Gastroesophageal sphincter (tissue), 4 donors: ENCODE results near the gene SPSB2. TPM values are rescaled to one million over a fixed set of nuclear protein-coding genes. Genes with fewer than 3 reads are reported as not detected.

ENCODE experiments used
- ATAC-seq: fragments of 150-250 bp; one replicate; pipeline ENCODE4 v1.9.1; 2016; ENCODE audit warnings: mild to moderate bottlenecking, moderate library complexity
- H3K27ac ChIP-seq, 4 donors: fragments of 200-600 bp; sonication (generic) in 3 of 4; 1 replicate in 3 of 4; 2 replicates in 1 of 4; pipeline ENCODE4 v1.5.1; 2016 to 2019
- H3K27me3 ChIP-seq: fragments of 200-600 bp; sonication (generic); one replicate; pipeline ENCODE4 v1.5.1; 2019
- H3K36me3 ChIP-seq, 2 donors: fragments of 200-600 bp; sonication (generic); one replicate each; pipeline ENCODE4 v1.5.1; 2019; ENCODE audit warnings: control low read depth in 1 of 2
- H3K4me1 ChIP-seq, 3 donors: fragments of 200-600 bp; sonication (generic); 1 replicate in 2 of 3; 2 replicates in 1 of 3; pipeline ENCODE4 v1.5.1; 2016 to 2019; ENCODE audit warnings: control low read depth in 2 of 3
- H3K4me3 ChIP-seq, 2 donors: fragments of 200-600 bp; sonication (generic); one replicate each; pipeline ENCODE4 v1.5.1; 2019; ENCODE audit warnings: mild to moderate bottlenecking in 1 of 2, moderate library complexity in 1 of 2
- H3K9me3 ChIP-seq, 3 donors: fragments of 200-600 bp; sonication (generic); one replicate each; pipeline ENCODE4 v1.5.1; 2017 to 2019; ENCODE audit warnings: control low read depth in 2 of 3
- CTCF ChIP-seq, 4 experiments: fragments of 200-600 bp in 2 of 4; fragments of 450-650 bp in 2 of 4; sonication (generic) in 1 of 4; IDR thresholded peaks; one replicate each; pipeline ENCODE4 v1.5.1; 2017 to 2019; ENCODE audit warnings: antibody characterized with exemption in 4 of 4, mild to moderate bottlenecking in 2 of 4, moderate library complexity in 2 of 4
- EP300 ChIP-seq: sonication (generic); formaldehyde crosslinking; IDR thresholded peaks from one replicate; pipeline ENCODE4 v1.6.1; 2017; ENCODE audit warnings: antibody characterized with exemption, mild to moderate bottlenecking
- POLR2A ChIP-seq, 2 donors: fragments of 450-650 bp; IDR thresholded peaks; one replicate each; pipeline ENCODE4 v1.6.1; 2017; ENCODE audit warnings: antibody characterized with exemption in 2 of 2, mild to moderate bottlenecking in 2 of 2, moderate library complexity in 1 of 2
- POLR2AphosphoS5 ChIP-seq: sonication (generic); formaldehyde crosslinking; IDR thresholded peaks from one replicate; pipeline ENCODE4 v1.6.1; 2017; ENCODE audit warnings: antibody characterized with exemption
- WGBS, 2 donors: methylation state at CpG; one replicate each; pipeline ENCODE4 v1.1.5; 2018; ENCODE audit warnings: low coverage in 1 of 2; 5-methylcytosine and 5-hydroxymethylcytosine counted together
- total RNA-seq, 4 donors: library from RNA; depleted of rRNA; stranded (reverse); fragments of >200 nt; gene quantifications; one replicate each; pipeline ENCODE4 v1.1.0, GENCODE V29; 2016

SPSB2 gene
- total RNA-seq, 4 donors from 2014 or later = 7.4 to 10.7 (median 8.1) TPM

DNA sequence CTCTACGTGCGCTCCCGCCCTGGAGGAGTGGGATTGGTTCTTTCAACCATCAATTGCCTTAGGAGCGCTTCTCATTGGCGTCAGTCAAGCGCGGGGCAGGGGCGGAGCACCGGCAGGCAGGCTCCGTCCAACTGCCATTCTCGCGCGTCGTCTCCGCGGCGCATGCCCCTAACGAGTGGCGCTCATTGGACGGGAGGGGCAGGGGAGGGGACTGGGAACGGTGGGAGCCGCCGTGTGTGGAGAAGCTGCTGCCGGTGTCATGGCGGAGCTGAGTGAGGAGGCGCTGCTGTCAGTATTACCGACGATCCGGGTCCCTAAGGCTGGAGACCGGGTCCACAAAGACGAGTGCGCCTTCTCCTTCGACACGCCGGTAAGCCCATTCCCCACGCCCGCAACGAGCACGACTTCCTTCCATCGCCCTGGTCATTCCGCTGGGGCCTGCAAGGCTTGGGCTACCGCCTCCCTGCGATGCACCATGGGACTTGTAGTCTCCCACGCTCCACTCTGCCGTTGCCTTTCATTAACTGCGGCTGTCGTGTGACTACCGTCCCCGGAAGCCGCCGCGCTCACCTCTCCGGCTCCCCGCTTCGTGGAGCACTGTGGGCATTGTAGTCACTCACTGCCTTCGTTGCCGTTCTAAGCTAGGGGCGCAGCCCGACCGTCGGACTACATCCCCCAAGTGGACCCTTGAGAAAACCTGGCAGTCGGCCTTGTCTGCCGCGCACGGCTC is 21.0 kb downstream of the SPSB2 start, which contains the start of gene USP5:
TSS of gene USP5 (plus strand) at position 230 of the 730 bp plus-strand sequence. CDS start at position 260, 30 bp downstream.
- Histone ChIP-seq H3K4me1 (peaks cover 0 to 34% (median 10%) of the 10 kb centered on the region in 3 donors), H3K4me3 (peak within 1 kb of the TSS; percentile 38 to 76), H3K9me3 (no peaks in the 10 kb centered on the region), H3K27me3 (no peaks in the 10 kb centered on the region), H3K36me3 (peaks cover 0 to 31% of the 10 kb centered on the region in 2 donors), H3K27ac (peak within 1 kb of the TSS; percentile 87 to 98 (median 95))
- TF ChIP-seq CTCF (IDR thresholded peaks at IDR 0.05) (no peak), POLR2A (IDR thresholded peaks at IDR 0.05) (peak; percentile 58 to 60), POLR2AphosphoS5 (peak; percentile 63)
- WGBS, 2 donors = 0% methylated on average over 15 of the region's 65 CpGs; no CpG with 5 or more reads in 1 of the 2 donors
- ATAC-seq = peak; percentile 93

DNA sequence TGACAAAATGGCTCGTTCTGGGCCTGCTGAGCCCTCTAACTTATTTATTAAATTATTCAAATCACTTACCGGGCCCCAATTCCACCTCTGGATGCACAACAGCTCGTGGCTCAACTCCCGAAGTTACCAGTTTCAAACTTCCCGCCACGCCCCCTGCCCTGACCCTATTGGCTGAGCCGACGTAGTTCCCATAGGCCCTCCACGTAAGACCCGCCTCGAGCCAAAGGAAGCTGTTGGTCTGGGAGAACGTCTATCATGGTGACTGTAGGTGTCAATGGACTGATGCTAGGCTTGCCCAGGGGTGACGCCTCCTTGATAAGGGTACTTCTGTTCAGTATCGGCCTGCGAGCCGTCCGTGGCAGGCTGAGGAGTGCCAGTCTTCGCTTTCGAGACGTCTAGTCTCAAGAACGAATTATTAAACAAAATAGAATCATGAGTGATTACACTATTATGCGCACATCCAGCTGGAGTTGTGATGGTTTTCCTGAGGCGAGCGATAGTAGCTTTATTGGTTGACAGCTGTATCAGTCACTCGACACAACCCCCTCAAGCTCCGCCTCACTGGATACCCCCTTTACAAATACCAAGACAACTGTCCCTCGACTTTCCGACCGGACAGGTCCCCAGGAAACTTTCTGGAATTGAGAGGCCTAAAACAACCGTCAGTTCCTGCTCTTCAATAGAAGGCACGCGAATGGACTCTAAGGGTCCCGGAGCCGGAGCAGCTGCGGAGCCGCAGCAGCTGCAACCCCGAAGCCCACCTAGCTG is 21.8 kb downstream of the SPSB2 start, which contains the start of gene CDCA3:
TSS of gene CDCA3 (minus strand) at position 134 of the 768 bp plus-strand sequence. CDS start 334 bp downstream, outside the sequence.
- peak; percentile 71 for ATAC-seq
- WGBS, 2 donors = 1 to 2% methylated on average over 6 to 19 of the region's 37 CpGs

DNA sequence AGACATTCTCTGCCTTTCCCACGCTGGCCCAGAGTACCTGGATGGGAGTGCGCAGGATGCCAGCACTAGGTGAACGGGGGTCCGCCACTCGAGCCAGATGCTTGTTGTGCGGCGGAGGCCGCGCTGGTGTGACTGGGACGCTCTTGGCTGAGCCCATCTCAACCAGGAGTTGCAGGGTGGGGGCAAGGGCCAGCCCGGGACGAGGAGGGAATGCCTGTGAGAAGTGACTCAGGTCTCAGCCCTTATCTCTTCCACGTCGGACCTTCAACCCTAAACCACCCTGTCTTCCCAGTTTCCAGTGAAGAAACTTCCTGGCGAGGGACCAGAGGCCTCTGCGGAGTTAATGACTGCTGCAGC is 22.3 kb downstream of the SPSB2 start:
- H3K4me1 ChIP-seq = peaks cover 0 to 34% (median 10%) of the 10 kb centered on the region in 3 donors
- TF ChIP-seq POLR2A (IDR thresholded peaks at IDR 0.05) (no peak), CTCF (IDR thresholded peaks at IDR 0.05) (no peak), EP300 (no peak), POLR2AphosphoS5 (no peak)
- no peaks in the 10 kb centered on the region for H3K27me3 ChIP-seq
- H3K9me3 ChIP-seq = no peaks in the 10 kb centered on the region
- peak overlapping the region in 3 of 4 donors; percentile 5 to 98 (median 87) for H3K27ac ChIP-seq
- peaks cover 0 to 31% of the 10 kb centered on the region in 2 donors for H3K36me3 ChIP-seq
- no peak for ATAC-seq
- H3K4me3 ChIP-seq = peak overlapping the region in 1 of 2 donors; percentile 76
- WGBS, 2 donors = 11% methylated on average over 4 of the region's 16 CpGs; no CpG with 5 or more reads in 1 of the 2 donors

More for the DNA sequence above, 21.8 kb downstream of the SPSB2 start, which contains the start of gene CDCA3:
- Histone ChIP-seq H3K36me3 (peaks cover 0 to 31% of the 10 kb centered on the region in 2 donors), H3K4me3 (peak within 1 kb of the TSS; percentile 37 to 76), H3K27me3 (no peaks in the 10 kb centered on the region), H3K4me1 (peaks cover 0 to 34% (median 10%) of the 10 kb centered on the region in 3 donors), H3K27ac (peak within 1 kb of the TSS; percentile 87 to 98 (median 95)), H3K9me3 (no peaks in the 10 kb centered on the region)
- TF ChIP-seq POLR2A (IDR thresholded peaks at IDR 0.05) (peak; percentile 52 to 83), POLR2AphosphoS5 (peak; percentile 88), CTCF (IDR thresholded peaks at IDR 0.05) (peak in 1 of 4 experiments; percentile 8), EP300 (no peak)

DNA sequence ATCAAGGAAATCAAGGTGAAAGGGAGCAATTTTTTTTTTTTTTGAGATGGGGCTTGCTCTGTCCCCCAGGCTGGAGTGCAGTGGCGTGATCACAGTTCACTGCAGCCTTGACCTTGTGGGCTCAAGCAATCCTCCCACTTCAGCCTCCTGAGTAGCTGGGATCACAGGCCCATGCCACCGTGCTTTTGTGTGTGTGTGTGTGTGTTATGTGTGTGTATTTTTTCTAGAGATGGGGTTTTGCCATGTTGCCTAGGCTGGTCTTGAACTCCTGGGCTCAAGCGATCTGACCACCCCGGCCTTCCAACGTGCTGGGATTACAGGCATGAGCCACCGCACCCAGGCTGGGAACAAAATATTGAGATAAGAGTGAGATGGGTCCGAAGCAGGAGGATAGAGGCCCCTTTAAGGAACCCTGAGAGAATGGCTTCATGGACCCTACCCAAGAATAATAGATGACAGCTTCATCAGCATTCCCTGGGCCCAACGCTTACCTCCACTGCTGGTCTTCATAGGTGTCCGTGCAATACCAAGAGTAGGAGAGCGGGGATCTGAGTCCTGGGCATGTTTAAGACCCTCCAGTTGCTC is 23.0 kb downstream of the SPSB2 start:
- ATAC-seq = no peak

More for the DNA sequence above, 23.0 kb downstream of the SPSB2 start:
- no peaks in the 10 kb centered on the region for H3K27me3 ChIP-seq
- H3K9me3 ChIP-seq = no peaks in the 10 kb centered on the region
- H3K36me3 ChIP-seq = peaks cover 0 to 31% of the 10 kb centered on the region in 2 donors
- no peak for TF ChIP-seq CTCF (IDR thresholded peaks at IDR 0.05)
- no peak for TF ChIP-seq POLR2AphosphoS5
- TF ChIP-seq EP300 = no peak
- TF ChIP-seq POLR2A (IDR thresholded peaks at IDR 0.05) = no peak
- peaks cover 0 to 32% (median 10%) of the 10 kb centered on the region in 3 donors for H3K4me1 ChIP-seq
- WGBS, 2 donors = 42 to 66% methylated on average over 3 of the region's 10 CpGs
- no peak overlapping the region for H3K27ac ChIP-seq
- no peak overlapping the region for H3K4me3 ChIP-seq
